H7 (cell line): ENCODE measurements around the gene ARPP21. TPM values are rescaled to one million over a fixed set of nuclear protein-coding genes. Genes with fewer than 3 reads are reported as not detected.
"Not testable (repeated sequence)": the region's sequence is repeated elsewhere in the genome, so short reads cannot be mapped to it uniquely, and the experiment has no call there.

Experiments
- DNase-seq: peaks from one replicate; pipeline ENCODE4 v3.0.0; 2012
- H3K27me3 ChIP-seq: 2 replicates; pipeline ENCODE4 v1.6.0; 2011; ENCODE audit warnings: mild to moderate bottlenecking, low read length; ENCODE audit not compliant: control insufficient read depth, insufficient read depth
- H3K36me3 ChIP-seq: replicated peaks from 2 replicates; pipeline ENCODE4 v1.5.1; 2011; ENCODE audit warnings: low read length; ENCODE audit not compliant: control insufficient read depth, insufficient read depth
- H3K4me3 ChIP-seq: 2 replicates; pipeline ENCODE4 v1.5.1; 2011; ENCODE audit warnings: low read depth, mild to moderate bottlenecking, control low read depth, low read length, moderate library complexity; ENCODE audit not compliant: insufficient read depth
- total RNA-seq: library from RNA; depleted of rRNA; stranded (reverse); fragments of >200 nt; shearing (Covaris generic); gene quantifications from 2 replicates; pipeline ENCODE4 v1.2.3, GENCODE V29; 2014; rRNA removed

The ARPP21 gene
- total RNA-seq = not detected in 2 replicates

DNA sequence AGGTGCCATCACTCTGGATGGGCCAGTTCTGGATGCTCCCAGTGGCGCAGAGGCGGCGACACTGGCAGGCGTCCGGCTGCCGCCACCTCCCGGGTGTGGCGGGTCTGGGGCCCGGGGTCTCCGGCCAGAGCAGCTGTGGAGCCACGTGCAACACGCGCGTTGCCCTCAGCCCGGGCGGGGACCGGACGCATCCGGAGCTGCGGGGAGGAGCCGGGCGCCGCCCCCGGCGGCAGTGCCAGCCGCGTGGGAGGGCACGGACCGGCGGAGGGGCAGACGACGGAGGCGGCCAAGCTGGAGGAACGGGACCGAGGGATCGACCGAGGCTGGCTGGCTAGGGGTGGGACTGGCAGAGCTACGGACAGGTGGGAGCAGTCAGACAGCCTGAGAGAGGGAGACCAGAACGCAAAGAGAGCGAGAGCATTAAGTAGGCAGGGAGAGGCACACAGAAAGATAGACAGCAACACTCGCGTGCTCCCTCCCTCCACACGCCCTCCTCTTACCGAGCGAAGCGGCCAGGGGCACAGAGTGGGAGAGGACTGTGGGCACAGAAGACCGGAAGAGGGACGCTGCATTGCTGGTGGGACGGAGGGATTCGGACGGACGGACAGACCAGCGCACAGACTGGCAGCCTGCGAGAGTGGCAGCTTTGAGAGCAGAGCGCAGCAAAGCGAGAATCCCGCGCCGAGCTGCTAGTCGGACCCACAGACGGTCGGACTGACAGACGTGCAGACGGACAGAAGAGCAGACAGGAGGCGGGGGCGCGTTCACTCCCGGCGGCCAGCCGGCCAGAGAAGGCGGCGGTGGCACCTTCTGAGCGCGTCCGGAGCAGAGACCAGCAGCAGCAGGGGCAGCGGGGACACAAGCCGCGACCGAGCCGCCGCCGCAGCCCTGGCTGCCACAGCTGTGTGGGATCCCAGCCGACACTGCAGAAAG is at the start of gene ARPP21:
Gene ARPP21, plus strand, starts transcription at position 272 of the 933 bp plus-strand sequence. CDS start 42,227 bp downstream, outside the sequence.
- no peaks in the 10 kb centered on the region for H3K36me3 ChIP-seq
- peaks cover 41% of the 10 kb centered on the region for H3K27me3 ChIP-seq
- H3K4me3 ChIP-seq = peak within 1 kb of the TSS; percentile 51
- DNase-seq = peak; percentile 76

DNA sequence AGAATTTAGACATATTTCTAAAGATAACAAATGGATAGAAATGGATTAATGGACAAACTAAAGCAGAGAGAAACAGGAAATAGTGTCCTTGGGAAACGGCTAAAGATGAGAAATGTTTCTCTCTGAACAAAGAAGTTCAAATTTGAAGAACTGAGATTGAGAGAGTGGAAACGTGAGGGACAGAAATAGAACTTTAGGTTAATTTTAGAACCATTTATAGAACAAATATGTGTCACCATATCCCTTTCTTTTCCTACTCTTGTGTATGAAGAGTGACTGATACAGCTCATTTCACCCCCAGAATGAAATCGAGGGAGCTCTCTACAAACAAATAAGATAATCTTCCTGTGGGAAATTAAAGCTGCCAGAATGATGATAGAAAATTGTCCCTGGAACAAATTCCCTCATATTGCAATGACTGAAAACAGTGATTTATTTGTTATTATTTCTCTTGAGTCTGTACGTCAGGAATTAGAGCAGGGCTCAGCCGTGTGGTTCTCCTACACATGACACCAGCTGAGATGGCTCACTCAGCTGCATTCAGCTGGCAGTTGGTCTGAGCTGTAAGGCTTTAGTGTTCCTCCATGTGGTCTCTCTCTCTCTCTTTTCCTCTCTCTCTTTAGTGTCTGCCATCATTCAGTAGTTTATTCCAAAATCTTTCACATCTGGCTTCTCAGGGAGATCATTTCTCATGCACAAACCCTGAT is 46.6 kb upstream of the ARPP21 start:
- H3K4me3 ChIP-seq = no peak overlapping the region
- H3K27me3 ChIP-seq = no peaks in the 10 kb centered on the region
- H3K36me3 ChIP-seq = no peaks in the 10 kb centered on the region
- no peak for DNase-seq

DNA sequence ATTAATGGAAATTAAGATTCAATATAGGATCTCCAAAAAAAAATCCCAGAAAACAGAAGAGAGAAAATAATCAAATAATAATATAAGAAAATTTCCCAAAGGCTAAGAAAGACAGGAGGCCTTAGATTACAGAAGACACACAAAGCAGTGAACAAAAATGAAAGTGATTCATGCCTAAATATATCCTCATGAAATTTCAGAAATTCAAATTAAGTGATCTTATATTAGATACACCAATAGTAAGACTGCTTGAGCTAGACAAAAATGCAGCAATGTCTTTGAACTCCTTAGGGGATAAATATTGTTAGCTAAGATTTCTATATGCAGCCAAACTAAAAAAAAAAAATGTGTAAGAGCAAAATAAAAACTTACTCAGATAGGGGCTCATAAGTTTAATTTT is 44.6 kb upstream of the ARPP21 start:
- DNase-seq = no peak
- no peaks in the 10 kb centered on the region for H3K27me3 ChIP-seq
- no peaks in the 10 kb centered on the region for H3K36me3 ChIP-seq
- H3K4me3 ChIP-seq = no peak overlapping the region

DNA sequence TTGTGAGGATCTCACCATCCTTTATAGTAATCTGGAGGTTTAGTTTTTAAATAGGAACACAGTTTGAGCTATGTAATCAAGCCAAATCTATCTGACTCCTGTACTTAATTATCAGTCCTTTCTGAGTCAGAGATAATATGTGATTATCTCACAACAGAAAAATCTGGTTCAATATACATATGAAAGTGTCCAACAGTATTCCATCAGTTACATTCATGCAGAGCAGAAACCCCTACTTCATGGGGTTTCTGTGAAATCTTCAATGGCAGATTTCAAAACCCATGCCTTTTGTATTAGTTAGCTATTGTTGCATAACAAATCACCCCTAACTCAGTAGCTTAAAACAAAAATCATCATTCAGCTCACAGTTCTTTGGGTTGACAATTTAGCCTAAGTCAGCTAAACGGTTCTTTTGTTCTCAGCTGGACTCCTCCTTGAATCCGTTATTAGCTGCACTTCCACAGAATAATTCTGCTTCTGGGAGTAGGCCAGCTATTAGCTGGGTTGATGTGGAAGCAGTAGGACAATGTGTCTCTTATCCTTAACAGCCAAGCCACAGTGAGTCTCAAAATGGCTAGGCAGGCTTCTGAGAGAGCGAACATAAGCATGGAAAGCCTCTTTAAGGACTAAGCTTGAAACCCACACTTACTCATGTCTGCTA is 42.9 kb upstream of the ARPP21 start:
- no peaks in the 10 kb centered on the region for H3K36me3 ChIP-seq
- no peaks in the 10 kb centered on the region for H3K27me3 ChIP-seq
- DNase-seq = no peak
- no peak overlapping the region for H3K4me3 ChIP-seq

DNA sequence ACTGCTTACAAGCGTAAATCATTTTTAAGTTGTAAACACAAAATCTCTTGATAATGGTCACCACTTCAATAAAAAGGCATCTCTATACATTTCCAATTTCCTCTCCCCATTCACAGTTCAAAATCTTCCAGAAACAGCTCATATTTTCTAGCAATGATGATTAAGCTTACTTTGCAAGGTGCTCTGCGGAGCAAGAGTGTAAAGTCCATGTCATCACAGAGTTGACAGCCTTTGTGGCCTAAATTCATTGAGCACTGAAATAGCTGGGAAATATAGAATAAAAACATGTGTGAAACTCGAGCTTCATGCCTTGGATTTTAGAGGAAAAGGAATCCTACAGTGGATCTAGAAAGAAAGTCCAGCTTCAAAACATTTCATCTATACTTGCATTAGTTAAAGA is 41.8 kb upstream of the ARPP21 start:
- Histone ChIP-seq H3K4me3 (no peak overlapping the region), H3K27me3 (no peaks in the 10 kb centered on the region), H3K36me3 (no peaks in the 10 kb centered on the region)
- DNase-seq = no peak

DNA sequence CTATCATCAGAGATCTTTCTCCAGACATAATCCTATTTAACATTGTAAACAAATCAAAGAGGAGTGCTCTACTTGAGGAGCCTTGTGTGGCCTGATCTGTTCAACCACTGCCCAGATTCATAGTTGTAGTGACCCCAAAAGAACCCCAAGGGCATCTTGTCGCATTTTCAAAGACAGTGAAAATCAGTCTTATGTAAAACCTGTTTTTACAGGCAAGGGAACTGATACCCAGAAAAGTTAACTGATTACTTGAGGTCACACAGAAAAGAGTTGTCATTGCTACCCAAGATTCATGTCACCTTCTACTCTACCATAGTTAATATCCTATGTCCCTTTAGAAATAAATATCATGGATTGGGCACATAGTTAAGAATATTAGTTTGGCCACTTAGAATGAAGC is 40.5 kb upstream of the ARPP21 start:
- no peak for DNase-seq
- no peak overlapping the region for H3K4me3 ChIP-seq
- no peaks in the 10 kb centered on the region for H3K27me3 ChIP-seq
- no peaks in the 10 kb centered on the region for H3K36me3 ChIP-seq

DNA sequence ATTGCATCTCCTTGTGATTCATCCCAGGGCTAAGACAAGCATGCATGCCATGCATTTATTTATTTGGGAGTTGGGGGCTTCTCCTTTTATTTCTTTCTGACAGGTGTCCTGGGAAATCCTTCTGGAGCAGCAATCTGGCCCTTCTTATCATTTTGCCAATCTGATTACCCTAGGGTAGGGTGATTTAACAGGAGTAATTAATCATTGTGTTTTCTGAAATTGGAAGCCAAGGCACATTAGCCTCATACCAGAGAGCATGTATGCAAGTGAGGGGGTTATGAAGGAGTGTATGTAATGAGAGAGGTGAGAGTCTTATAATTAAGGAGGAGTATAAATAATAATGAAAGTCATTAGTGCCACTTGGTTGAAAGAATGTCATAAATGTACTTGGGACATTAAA is 37.4 kb upstream of the ARPP21 start:
- Histone ChIP-seq H3K27me3 (no peaks in the 10 kb centered on the region), H3K36me3 (no peaks in the 10 kb centered on the region), H3K4me3 (no peak overlapping the region)
- no peak for DNase-seq

DNA sequence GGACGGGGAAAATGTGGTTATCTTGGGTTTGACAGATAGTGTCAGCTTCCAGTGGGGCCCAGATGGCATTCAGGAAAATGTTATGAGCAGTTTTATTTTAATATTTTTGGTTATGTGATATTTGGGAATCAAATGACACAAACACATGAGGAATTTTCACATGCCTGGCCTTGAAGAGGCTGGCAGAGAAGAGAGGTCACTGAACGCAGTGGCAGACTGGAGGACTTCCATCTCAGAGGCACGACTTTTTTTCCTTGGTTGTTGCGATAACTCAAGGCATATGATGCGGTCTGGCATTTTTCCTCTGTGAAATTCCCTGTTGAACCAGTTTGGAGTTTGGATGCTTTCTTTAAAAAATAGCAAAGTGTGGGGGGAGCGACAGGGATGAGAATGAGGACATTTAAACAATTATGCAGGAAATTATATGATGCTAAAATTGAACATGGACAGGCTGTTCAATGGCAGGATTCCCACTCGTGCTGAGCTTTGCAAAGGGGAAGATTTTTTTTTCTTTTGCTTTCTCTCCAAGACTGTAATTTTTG is 36.9 kb upstream of the ARPP21 start:
- DNase-seq = no peak
- no peaks in the 10 kb centered on the region for H3K36me3 ChIP-seq
- no peak overlapping the region for H3K4me3 ChIP-seq
- H3K27me3 ChIP-seq = no peaks in the 10 kb centered on the region

DNA sequence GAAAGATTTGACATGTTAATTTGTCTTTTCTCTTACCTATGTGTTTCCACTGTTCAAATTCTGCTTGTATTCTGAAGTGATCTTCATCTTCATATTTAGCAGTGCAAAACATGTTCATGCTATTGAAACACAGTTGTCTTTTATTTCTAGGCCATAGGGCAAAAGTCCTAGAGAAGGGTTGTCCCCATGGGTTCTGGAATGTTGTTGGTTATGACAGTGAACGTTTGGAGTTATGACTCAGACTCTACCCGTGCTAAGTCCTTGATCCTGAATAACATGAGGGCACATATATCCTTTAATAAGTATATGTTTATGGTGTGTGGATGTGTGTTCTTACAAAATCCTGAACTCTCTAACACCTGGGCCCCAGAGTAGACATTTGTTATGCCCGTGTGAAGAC is 23.0 kb upstream of the ARPP21 start:
- Histone ChIP-seq H3K27me3 (no peaks in the 10 kb centered on the region), H3K4me3 (no peak overlapping the region), H3K36me3 (no peaks in the 10 kb centered on the region)
- DNase-seq = no peak

DNA sequence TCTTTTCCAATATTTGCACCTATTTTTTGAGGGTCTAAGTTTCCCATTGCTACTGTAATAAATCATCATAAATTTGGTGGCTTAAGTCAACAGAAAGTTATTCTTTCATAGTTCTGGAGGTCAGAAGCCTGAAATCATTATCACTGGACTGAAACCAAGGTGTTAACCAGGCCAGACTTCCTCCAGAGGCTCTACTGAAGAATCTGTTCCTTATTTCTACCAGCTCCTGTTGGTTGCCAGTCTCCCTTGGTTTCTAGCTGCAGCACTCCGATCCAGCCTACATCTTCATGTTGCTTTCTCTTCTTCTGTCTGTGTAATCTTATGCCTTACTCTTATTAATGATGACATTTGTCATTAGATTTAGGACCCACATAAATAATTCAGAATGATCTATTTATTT is 22.0 kb upstream of the ARPP21 start:
- no peaks in the 10 kb centered on the region for H3K27me3 ChIP-seq
- no peaks in the 10 kb centered on the region for H3K36me3 ChIP-seq
- H3K4me3 ChIP-seq = no peak overlapping the region
- DNase-seq = no peak

DNA sequence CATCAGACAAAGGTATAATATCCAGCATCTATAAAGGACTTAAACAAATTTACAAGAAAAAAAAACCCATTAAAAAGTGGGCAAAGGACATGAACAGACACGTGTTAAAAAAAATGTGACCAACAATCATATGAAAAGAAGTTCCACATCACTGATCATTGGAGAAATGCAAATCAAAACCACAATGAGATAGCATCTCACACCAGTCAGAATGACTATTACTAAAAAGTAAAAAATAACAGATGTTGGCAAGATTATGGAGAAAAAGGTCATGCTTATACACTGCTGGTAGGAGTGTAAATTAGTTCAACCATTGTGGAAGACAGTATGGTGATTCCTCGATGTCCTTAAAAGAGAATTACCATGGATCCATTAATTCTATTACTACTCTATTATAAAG is 19.1 kb upstream of the ARPP21 start:
- DNase-seq, H3K27me3 ChIP-seq, H3K4me3 ChIP-seq, H3K36me3 ChIP-seq: not testable (repeated sequence)

DNA sequence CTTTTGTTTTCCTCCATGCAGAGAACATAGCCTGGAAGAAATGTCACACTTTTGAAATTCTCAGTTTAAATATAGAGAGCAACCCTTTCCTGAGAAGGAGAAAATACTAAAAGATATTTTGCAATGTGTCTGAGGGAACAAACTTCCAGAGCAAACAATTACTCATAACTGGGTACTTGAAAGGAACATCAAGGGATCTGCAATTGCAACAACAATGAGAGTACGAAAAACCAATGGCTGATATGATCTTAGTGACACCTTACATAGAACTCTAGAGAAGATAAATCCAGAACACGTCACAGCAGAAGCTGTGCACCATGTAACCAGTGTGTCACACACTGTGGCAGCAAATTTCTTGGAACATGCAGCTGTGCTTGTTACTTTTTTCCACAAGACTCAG is 14.6 kb upstream of the ARPP21 start:
- DNase-seq = no peak
- no peaks in the 10 kb centered on the region for H3K27me3 ChIP-seq
- no peak overlapping the region for H3K4me3 ChIP-seq
- no peaks in the 10 kb centered on the region for H3K36me3 ChIP-seq

DNA sequence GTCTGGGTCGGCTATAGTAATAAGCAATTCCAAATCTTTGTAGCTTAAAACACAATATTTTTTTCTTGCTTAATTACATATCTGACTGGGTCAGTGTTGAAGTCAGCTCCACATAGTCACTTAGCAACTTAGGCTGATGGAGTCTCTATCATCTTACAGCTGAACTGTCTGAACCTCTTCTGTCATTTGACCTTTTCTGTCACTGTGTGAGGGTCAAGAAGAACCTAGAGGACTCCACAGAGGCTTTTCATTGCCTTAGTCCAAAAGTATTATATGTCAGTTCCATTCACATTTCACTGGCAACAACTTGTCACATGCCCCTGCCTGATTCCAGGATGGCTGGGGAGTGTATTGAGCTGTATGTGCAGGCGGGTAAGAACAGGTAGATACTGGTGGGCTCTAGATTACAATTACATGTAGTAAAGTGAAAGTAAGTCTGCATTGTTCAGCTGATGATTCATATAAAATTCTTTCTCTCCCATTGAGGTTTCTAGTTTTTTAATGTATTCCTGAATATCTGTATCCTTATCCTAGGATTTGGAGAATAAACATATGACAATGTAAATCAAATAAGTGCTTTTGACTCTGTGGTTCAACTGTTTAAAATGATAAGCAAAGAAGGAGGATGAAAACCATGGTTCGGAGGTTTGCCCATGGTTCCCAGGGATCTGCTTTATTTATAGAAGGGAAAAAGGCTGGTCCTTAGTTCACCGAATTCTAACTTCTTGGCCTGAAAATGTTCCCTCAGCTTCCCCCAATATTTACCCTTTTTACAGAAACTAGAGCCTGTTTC is 5.8 kb upstream of the ARPP21 start:
- DNase-seq = no peak
- Histone ChIP-seq H3K4me3 (no peak overlapping the region), H3K36me3 (no peaks in the 10 kb centered on the region), H3K27me3 (peaks cover 9% of the 10 kb centered on the region)

DNA sequence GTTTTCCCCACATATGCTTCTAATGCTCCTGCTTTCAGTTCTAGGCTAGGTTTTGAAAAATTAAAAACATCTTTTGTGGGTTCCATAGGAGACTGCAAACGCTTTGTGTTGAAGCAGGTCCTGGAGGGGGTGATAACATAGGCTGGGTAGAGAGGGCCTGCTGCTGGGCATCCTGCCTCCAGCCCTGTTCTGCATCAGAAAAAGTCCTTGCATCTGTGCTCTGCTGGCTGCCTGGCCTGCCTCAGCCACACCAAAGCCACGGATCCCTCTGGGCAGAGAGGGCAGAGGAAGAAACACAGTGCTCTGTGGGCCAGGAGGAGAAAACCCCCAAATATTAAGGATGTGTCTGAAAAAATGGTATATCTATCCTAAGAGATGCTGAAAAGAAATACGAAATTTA is 3.9 kb upstream of the ARPP21 start:
- no peak overlapping the region for H3K4me3 ChIP-seq
- H3K36me3 ChIP-seq = no peaks in the 10 kb centered on the region
- H3K27me3 ChIP-seq = peaks cover 28% of the 10 kb centered on the region
- DNase-seq = peak; percentile 22
